IMR-90 (cell line): Measurements from ENCODE around the gene ZNF311. TPM values are rescaled to one million over a fixed set of nuclear protein-coding genes. Genes with fewer than 3 reads are reported as not detected.

Experiments used
- ATAC-seq: fragments of 200-7000 bp; cut with Tn5 transposase; 2 replicates; pipeline ENCODE4 v1.9.1; 2020; ENCODE audit warnings: low read depth, mild to moderate bottlenecking, moderate library complexity
- BruUV-seq: library from RNA; stranded (reverse); fragments of 400-500 nt; replicated peaks from 2 replicates; lab custom pipeline; 2021; lab: Mats Ljungman, UMichigan
- CTCF ChIA-PET: fragments of 300-600 bp; formaldehyde crosslinking; extraction: SDS; loops from one replicate; lab custom pipeline; 2021; ENCODE audit warnings: antibody characterized with exemption; lab: Yijun Ruan, JAX
- POLR2A ChIA-PET: fragments of 300-600 bp; sonication (Branson Sonifier 250); formaldehyde crosslinking; loops from one replicate; lab custom pipeline; 2022; ENCODE audit warnings: antibody characterized with exemption; ENCODE audit not compliant: unreplicated experiment; lab: Charles Lee
- DNase-seq: peaks from one replicate; pipeline ENCODE4 v3.0.0; 2013
- H2AFZ ChIP-seq: replicated peaks from 2 replicates; pipeline ENCODE3; 2013; ENCODE audit warnings: low read length, mild to moderate bottlenecking; ENCODE audit not compliant: poor library complexity
- H2AK5ac ChIP-seq: 2 replicates; pipeline ENCODE4 v1.6.1; 2013; ENCODE audit warnings: low read depth, low read length, inconsistent platforms
- H2AK9ac ChIP-seq: replicated peaks from 2 replicates; pipeline ENCODE3; 2013; ENCODE audit warnings: mild to moderate bottlenecking, low read depth, low read length, moderate library complexity; ENCODE audit not compliant: poor library complexity
- H2BK120ac ChIP-seq: 2 replicates; pipeline ENCODE4 v1.6.1; 2013; ENCODE audit warnings: low read depth, low read length, inconsistent platforms
- H2BK15ac ChIP-seq: 3 replicates; pipeline ENCODE4 v1.6.1; 2013; ENCODE audit warnings: low read depth, low read length, inconsistent platforms
- H2BK20ac ChIP-seq: 2 replicates; pipeline ENCODE4 v1.6.1; 2013; ENCODE audit warnings: low read depth, mild to moderate bottlenecking, inconsistent platforms, low read length, moderate library complexity
- H2BK5ac ChIP-seq: 2 replicates; pipeline ENCODE4 v1.6.1; 2013; ENCODE audit warnings: mild to moderate bottlenecking, low read depth, low read length, inconsistent platforms; ENCODE audit not compliant: poor library complexity, severe bottlenecking
- H3K14ac ChIP-seq: replicated peaks from 2 replicates; pipeline ENCODE4 v1.6.1; 2013; ENCODE audit warnings: low read depth, low read length, inconsistent platforms
- H3K18ac ChIP-seq: 2 replicates; pipeline ENCODE4 v1.6.1; 2013; ENCODE audit warnings: low read depth, low read length, control low read depth
- H3K23ac ChIP-seq: 2 replicates; pipeline ENCODE4 v1.6.1; 2013; ENCODE audit warnings: low read depth, low read length, inconsistent platforms
- H3K27ac ChIP-seq: 2 replicates; pipeline ENCODE4 v1.5.1; 2013; ENCODE audit warnings: mild to moderate bottlenecking, control low read depth, low read length; ENCODE audit not compliant: insufficient read depth
- H3K27me3 ChIP-seq: 2 replicates; pipeline ENCODE4 v1.6.1; 2013; ENCODE audit warnings: low read length; ENCODE audit not compliant: control insufficient read depth, insufficient read depth
- H3K36me3 ChIP-seq: 2 replicates; pipeline ENCODE4 v1.6.1; 2013; ENCODE audit warnings: low read length, mixed read lengths; ENCODE audit not compliant: control insufficient read depth, insufficient read depth
- H3K4ac ChIP-seq: 2 replicates; pipeline ENCODE4 v1.6.1; 2013; ENCODE audit warnings: low read depth, low read length, inconsistent platforms
- H3K4me1 ChIP-seq: 2 replicates; pipeline ENCODE4 v1.6.1; 2013; ENCODE audit warnings: low read length, mixed read lengths; ENCODE audit not compliant: control insufficient read depth, insufficient read depth
- H3K4me2 ChIP-seq: 2 replicates; pipeline ENCODE4 v1.6.1; 2013; ENCODE audit warnings: low read depth, mild to moderate bottlenecking, control low read depth, low read length, moderate library complexity
- H3K4me3 ChIP-seq: 2 replicates; pipeline ENCODE4 v1.5.1; 2013; ENCODE audit warnings: low read depth, mild to moderate bottlenecking, control low read depth, low read length, moderate library complexity; ENCODE audit not compliant: insufficient read depth
- H3K56ac ChIP-seq: 2 replicates; pipeline ENCODE4 v1.6.1; 2013; ENCODE audit warnings: low read length, inconsistent platforms; ENCODE audit not compliant: insufficient read depth; ENCODE audit errors: extremely low read depth
- H3K79me1 ChIP-seq, 2 experiments: 2 replicates each; pipeline ENCODE4 v1.6.1; 2013; ENCODE audit warnings: low read length in 2 of 2, inconsistent platforms in 1 of 2, low read depth in 1 of 2
- H3K9ac ChIP-seq: 2 replicates; pipeline ENCODE4 v1.6.1; 2013; ENCODE audit warnings: low read depth, low read length, control low read depth
- H3K9me1 ChIP-seq: 2 replicates; pipeline ENCODE4 v1.6.1; 2013; ENCODE audit warnings: low read length, inconsistent platforms; ENCODE audit not compliant: insufficient read depth
- H3K9me3 ChIP-seq: 2 replicates; pipeline ENCODE4 v1.6.1; 2013; ENCODE audit warnings: low read length; ENCODE audit not compliant: control insufficient read depth, insufficient read depth
- H4K20me1 ChIP-seq: 2 replicates; pipeline ENCODE4 v1.6.1; 2013; ENCODE audit warnings: low read length, inconsistent platforms; ENCODE audit not compliant: insufficient read depth
- H4K5ac ChIP-seq: 2 replicates; pipeline ENCODE4 v1.6.1; 2013; ENCODE audit warnings: mild to moderate bottlenecking, low read depth, low read length, control low read depth
- H4K8ac ChIP-seq, 2 experiments: 2 replicates each; pipeline ENCODE4 v1.6.1; 2013; ENCODE audit warnings: low read depth in 2 of 2, low read length in 2 of 2, control low read depth in 1 of 2, inconsistent platforms in 1 of 2
- H4K91ac ChIP-seq: 2 replicates; pipeline ENCODE4 v1.6.1; 2013; ENCODE audit warnings: low read depth, low read length, inconsistent platforms; ENCODE audit not compliant: insufficient read depth
- BHLHE40 ChIP-seq: fragments of 150-350 bp; IDR thresholded peaks from 2 replicates; pipeline ENCODE4 v1.6.1; 2016; ENCODE audit warnings: mild to moderate bottlenecking, low read depth, low read length
- CEBPB ChIP-seq: IDR thresholded peaks from 2 replicates; pipeline ENCODE4 v1.6.1; 2012; ENCODE audit warnings: low read depth, low read length, improper control_type of control experiment
- CHD1 ChIP-seq: IDR thresholded peaks from 2 replicates; pipeline ENCODE4 v1.6.1; 2012; ENCODE audit warnings: low read depth, low read length, improper control_type of control experiment
- CTCF ChIP-seq: conservative IDR thresholded peaks from 2 replicates; pipeline ENCODE4 v1.5.1; 2012; ENCODE audit warnings: mild to moderate bottlenecking, low read depth, low read length, improper control_type of control experiment
- ELK1 ChIP-seq: fragments of 150-350 bp; IDR thresholded peaks from 2 replicates; pipeline ENCODE4 v1.6.1; 2016; ENCODE audit warnings: low read depth, mild to moderate bottlenecking, low read length, moderate library complexity, borderline replicate concordance
- FOS ChIP-seq: fragments of 150-350 bp; IDR thresholded peaks from 2 replicates; pipeline ENCODE4 v1.6.1; 2016; ENCODE audit warnings: low read depth, low read length
- MAFK ChIP-seq: IDR thresholded peaks from 2 replicates; pipeline ENCODE4 v1.6.1; 2012; ENCODE audit warnings: low read depth, low read length, improper control_type of control experiment
- MAZ ChIP-seq: IDR thresholded peaks from 2 replicates; pipeline ENCODE4 v1.6.1; 2012; ENCODE audit warnings: low read depth, mild to moderate bottlenecking, low read length, improper control_type of control experiment, moderate library complexity, borderline replicate concordance
- MXI1 ChIP-seq: IDR thresholded peaks from 2 replicates; pipeline ENCODE4 v1.6.1; 2012; ENCODE audit warnings: low read depth, mild to moderate bottlenecking, low read length, moderate library complexity, borderline replicate concordance
- NFE2L2 ChIP-seq: fragments of 150-350 bp; IDR thresholded peaks from 2 replicates; pipeline ENCODE4 v1.6.1; 2016; ENCODE audit warnings: low read depth, mild to moderate bottlenecking, low read length
- POLR2A ChIP-seq: IDR thresholded peaks from 2 replicates; pipeline ENCODE4 v1.6.1; 2012; ENCODE audit warnings: mild to moderate bottlenecking, low read depth, low read length
- RAD21 ChIP-seq: IDR thresholded peaks from 2 replicates; pipeline ENCODE4 v1.6.1; 2012; ENCODE audit warnings: low read length, improper control_type of control experiment
- RCOR1 ChIP-seq: IDR thresholded peaks from 2 replicates; pipeline ENCODE4 v1.6.1; 2012; ENCODE audit warnings: mild to moderate bottlenecking, low read length, improper control_type of control experiment; ENCODE audit not compliant: insufficient replicate concordance
- RFX5 ChIP-seq: IDR thresholded peaks from 2 replicates; pipeline ENCODE4 v1.8.0; 2012; ENCODE audit warnings: low read depth, mild to moderate bottlenecking, low read length, moderate library complexity
- SMC3 ChIP-seq: fragments of 150-350 bp; IDR thresholded peaks from 2 replicates; pipeline ENCODE4 v1.6.1; 2016; ENCODE audit warnings: low read depth, mild to moderate bottlenecking, antibody characterized with exemption, low read length, moderate library complexity
- USF2 ChIP-seq: fragments of 150-350 bp; IDR thresholded peaks from 2 replicates; pipeline ENCODE4 v1.6.1; 2017; ENCODE audit warnings: mild to moderate bottlenecking, antibody characterized with exemption, low read length, low read depth
- WGBS, 2 experiments: methylation state at CpG; one replicate each; pipeline versions ENCODE4 v1.1.5 to v1.1.7; 2013; ENCODE audit warnings: missing lambda C conversion rate in 2 of 2; ENCODE audit not compliant: insufficient read length in 1 of 2; ENCODE audit errors: extremely low coverage in 2 of 2; 5-methylcytosine and 5-hydroxymethylcytosine counted together
- dilution Hi-C: fragments of 300-500 bp; cut with HindIII; formaldehyde crosslinking; loops from one replicate; pipeline ENCODE4 v1.14.3; 2018; ENCODE audit warnings: low sequenced_read_pairs; ENCODE audit not compliant: unreplicated experiment
- in situ Hi-C: fragments of 300-500 bp; cut with MboI; formaldehyde crosslinking; loops from 3 replicates; pipeline ENCODE4 v1.14.3; 2019; ENCODE audit warnings: low sequenced_read_pairs, inconsistent platforms, mixed read lengths
- intact Hi-C: fragments of 100-400 bp; cut with micrococcal nuclease; formaldehyde crosslinking; loops from 2 replicates; pipeline ENCODE4 v1.10.0; 2022
- polyA plus RNA-seq, 3 experiments: library from polyadenylated mRNA; depleted of rRNA; stranded (reverse); fragments of >200 nt; gene quantifications; 2 replicates each; pipeline ENCODE4 v1.2.3, GENCODE V29; 2012; ENCODE audit warnings: low replicate concordance in 1 of 3
- total RNA-seq: library from RNA; depleted of rRNA; stranded (reverse); fragments of >200 nt; gene quantifications from 2 replicates; pipeline ENCODE4 v1.2.3, GENCODE V29; 2012

ZNF311 gene
- total and polyA plus RNA-seq, 2 of the 4 experiments (the other 2 are of a cell fraction) = 0.34 to 0.36 TPM

- Histone ChIP-seq H2AK5ac (no peak overlapping the region), H3K9me1 (no peaks in the 10 kb centered on the region), H3K36me3 (no peaks in the 10 kb centered on the region), H2BK5ac (no peak overlapping the region), H3K56ac (no peak overlapping the region), H4K8ac (no peak overlapping the region), H3K27ac (no peak overlapping the region), H2BK20ac (no peak overlapping the region), H3K9me3 (no peaks in the 10 kb centered on the region), H4K91ac (no peak overlapping the region), H3K4ac (no peak overlapping the region), H3K9ac (no peak overlapping the region), H4K20me1 (no peaks in the 10 kb centered on the region), H2BK15ac (no peak overlapping the region), H2AK9ac (no peak overlapping the region), H3K4me1 (no peaks in the 10 kb centered on the region), H3K18ac (no peak overlapping the region), H3K4me2 (no peak overlapping the region), H2BK120ac (no peak overlapping the region), H3K23ac (no peak overlapping the region), H4K5ac (no peak overlapping the region), H3K79me1 (no peaks in the 10 kb centered on the region), H2AFZ (no peak overlapping the region), H3K4me3 (no peak overlapping the region), H3K27me3 (no peaks in the 10 kb centered on the region), H3K14ac (no peak overlapping the region)
- intact Hi-C loops (no loop called here), dilution Hi-C loops (no loop called here), in situ Hi-C loops (no loop called here)
- no peak for TF ChIP-seq BHLHE40
- TF ChIP-seq MAZ = no peak
- TF ChIP-seq ELK1 = no peak
- no peak for TF ChIP-seq FOS
- TF ChIP-seq CTCF = no peak
- TF ChIP-seq POLR2A = no peak
- no peak for TF ChIP-seq MAFK
- TF ChIP-seq RFX5 = no peak
- TF ChIP-seq USF2 = no peak
- TF ChIP-seq MXI1 = no peak
- no peak for TF ChIP-seq RCOR1
- no peak for TF ChIP-seq SMC3
- TF ChIP-seq NFE2L2 = no peak
- no peak for TF ChIP-seq CEBPB
- TF ChIP-seq RAD21 = no peak
- TF ChIP-seq CHD1 = no peak
- no TSS peak for BruUV-seq
- no CpG with 5 or more reads among the region's 2 CpGs for WGBS, 2 experiments
- POLR2A ChIA-PET = no interaction called here
- ATAC-seq (no peak), DNase-seq (no peak)
- CTCF ChIA-PET = no interaction called here
These were observed 16.3 kb upstream of the ZNF311 start for GRCh38 chr6:29021434-29021833.
